Measurements from ENCODE around the gene LRP1B.

GRCh38 chr2:140814141-140814540 is 1316.7 kb downstream of the LRP1B start:
- no peak for TF ChIP-seq CTCF (conservative IDR thresholded peaks at IDR 0.05; ENCODE audit: low read length)
- no peak for TF ChIP-seq EZH2phosphoT487 (IDR thresholded peaks at IDR 0.05; ENCODE audit: borderline replicate concordance)
